ENCODE results near the gene RCCD1. TPM values are rescaled to one million over a fixed set of nuclear protein-coding genes. Genes with fewer than 3 reads are reported as not detected.

RCCD1 gene
- total and polyA plus RNA-seq, 2 of the 8 experiments (the other 6 are each of a cell fraction or from before 2014, with no cell fraction given): 9.9 to 18.8 TPM

GRCh38 chr15:90968434-90968833 lies 13.8 kb downstream of the RCCD1 start:
- DNase-seq (ENCODE audit: low read depth in 1 of 2, low spot score in 2 of 2): no peak
- H2BK5ac ChIP-seq (ENCODE audit: low read depth, low read length): no peak overlapping the region
- H3K4me2 ChIP-seq (ENCODE audit: insufficient read depth in 1 of 2, low read depth in 2 of 2, low read length in 2 of 2): no peak overlapping the region
- no peak overlapping the region for H2AFZ ChIP-seq (ENCODE audit: low read length)
- no peaks in the 10 kb centered on the region for H3K27me3 ChIP-seq (replicated peaks in 1 of 4; ENCODE audit: control insufficient read depth in 3 of 4, extremely low read depth in 1 of 4, insufficient read depth in 3 of 4, low read length in 3 of 4)
- H4K91ac ChIP-seq (replicated peaks; ENCODE audit: insufficient read length, low read length): no peak overlapping the region
- no peak overlapping the region for H3K27ac ChIP-seq (ENCODE audit: low read depth, low read length)
- H3K23ac ChIP-seq (ENCODE audit: insufficient read length): no peak overlapping the region
- H3K18ac ChIP-seq (ENCODE audit: extremely low read depth, low read length): no peak overlapping the region
- no peak overlapping the region for H3K56ac ChIP-seq (replicated peaks; ENCODE audit: insufficient read length, low read depth, low read length)
- no peak overlapping the region for H3K4ac ChIP-seq (replicated peaks; ENCODE audit: insufficient read length, low read depth, low read length)
- H2AK5ac ChIP-seq (ENCODE audit: low read depth, low read length): no peak overlapping the region
- CTCF ChIA-PET (ENCODE audit: partially characterized antibody): interaction anchor here (1.5 to 3.3 kb wide), 3 partner anchors 11 to 304 kb away, joined by 4 to 17 read pairs (median 4); no protein-coding TSS in a partner anchor
- H3K79me2 ChIP-seq (ENCODE audit: control insufficient read depth in 1 of 2, insufficient read depth in 2 of 2, low read length in 2 of 2): peaks cover 0 to under 1% of the 10 kb centered on the region in 2 experiments; a peak in 1 of 4 replicates
- H3K23me2 ChIP-seq (ENCODE audit: low read depth, low read length): no peaks in the 10 kb centered on the region
- peaks cover 34 to 81% (median 64%) of the 10 kb centered on the region in 4 experiments for H3K36me3 ChIP-seq (ENCODE audit: control insufficient read depth in 2 of 4, insufficient read depth in 4 of 4, low read length in 3 of 4)
- POLR2A ChIA-PET (ENCODE audit: partially characterized antibody): interaction anchor here (0.9 to 1.3 kb wide), 6 partner anchors 9 to 76 kb away, joined by 3 to 10 read pairs (median 3); no protein-coding TSS in a partner anchor
- H2BK12ac ChIP-seq (ENCODE audit: low read depth, low read length): no peak overlapping the region
- no peak overlapping the region for H4K8ac ChIP-seq (ENCODE audit: extremely low read depth, insufficient read depth, low read length)
- H4K5ac ChIP-seq (ENCODE audit: insufficient read length, low read depth, low read length): no peak overlapping the region
- no peak overlapping the region for H3K14ac ChIP-seq (ENCODE audit: insufficient read length)
- no peaks in the 10 kb centered on the region for H3K79me1 ChIP-seq (ENCODE audit: low read depth, low read length)
- no peaks in the 10 kb centered on the region for H3K9me3 ChIP-seq (ENCODE audit: insufficient read depth in 2 of 2, low read depth in 1 of 2, low read length in 1 of 2)
- H3K9ac ChIP-seq (replicated peaks in 1 of 4; ENCODE audit: extremely low read depth in 1 of 4, low read depth in 3 of 4, low read length in 3 of 4): no peak overlapping the region
- no peak overlapping the region for H2BK20ac ChIP-seq (ENCODE audit: low read length)
- H4K20me1 ChIP-seq (replicated peaks in 1 of 2; ENCODE audit: control insufficient read depth in 1 of 2, insufficient read depth in 2 of 2, low read length in 2 of 2): peaks cover 4 to 8% of the 10 kb centered on the region in 2 experiments
- no peak overlapping the region for H2BK120ac ChIP-seq (replicated peaks; ENCODE audit: low read depth, low read length)
- no peak for FAIRE-seq
- no peak overlapping the region for H2BK15ac ChIP-seq (ENCODE audit: low read length)
- H3K4me1 ChIP-seq (replicated peaks in 1 of 4; ENCODE audit: control insufficient read depth in 3 of 4, insufficient read depth in 4 of 4, low read length in 3 of 4): no peaks in the 10 kb centered on the region
- 95% methylated on average over 1 of the region's 1 CpG; no CpG with 5 or more reads in 1 of the 2 experiments for WGBS, 2 experiments (ENCODE audit: extremely low coverage in 1 of 2, insufficient coverage in 1 of 2, insufficient read length in 1 of 2, insufficient replicate concordance in 2 of 2, low coverage in 1 of 2, low lambda C conversion rate in 2 of 2, missing lambda C conversion rate in 1 of 2)
- no peak overlapping the region for H3K4me3 ChIP-seq (ENCODE audit: extremely low read depth in 1 of 4, insufficient read depth in 2 of 4, low read depth in 3 of 4, low read length in 4 of 4)
- no peak for TF ChIP-seq POU5F1 (IDR thresholded peaks at IDR 0.05; ENCODE audit: low read depth, low read length)
- TF ChIP-seq EP300 (IDR thresholded peaks at IDR 0.05; ENCODE audit: borderline replicate concordance in 1 of 2, low read depth in 2 of 2, low read length in 2 of 2): no peak
- TF ChIP-seq TEAD4 (IDR thresholded peaks at IDR 0.05; ENCODE audit: low read depth, low read length): no peak
- TF ChIP-seq RFX5 (IDR thresholded peaks at IDR 0.05; ENCODE audit: borderline replicate concordance, low read depth, low read length): no peak
- TF ChIP-seq, protein P1, sequence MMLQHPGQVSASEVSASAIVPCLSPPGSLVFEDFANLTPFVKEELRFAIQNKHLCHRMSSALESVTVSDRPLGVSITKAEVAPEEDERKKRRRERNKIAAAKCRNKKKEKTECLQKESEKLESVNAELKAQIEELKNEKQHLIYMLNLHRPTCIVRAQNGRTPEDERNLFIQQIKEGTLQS (IDR thresholded peaks at IDR 0.05; ENCODE audit: insufficient read depth, low read depth, low read length): no peak
- no peak for TF ChIP-seq SP2 (IDR thresholded peaks at IDR 0.05; ENCODE audit: low read length)
- TF ChIP-seq CEBPB (IDR thresholded peaks at IDR 0.05; ENCODE audit: low read depth, low read length): no peak
- TF ChIP-seq ASH2L (IDR thresholded peaks at IDR 0.05; ENCODE audit: low read length): no peak
- TF ChIP-seq TCF12 (IDR thresholded peaks at IDR 0.05; ENCODE audit: low read depth, low read length): no peak
- TF ChIP-seq SRF (IDR thresholded peaks at IDR 0.05; ENCODE audit: low read depth, low read length): no peak
- no peak for TF ChIP-seq BCL11A (IDR thresholded peaks at IDR 0.05; ENCODE audit: low read depth in 2 of 2, low read length in 2 of 2)
- no peak for TF ChIP-seq KDM4A (IDR thresholded peaks at IDR 0.05; ENCODE audit: low read depth, low read length, severe bottlenecking)
- TF ChIP-seq E2F6 (IDR thresholded peaks at IDR 0.05): no peak
- no peak for TF ChIP-seq HDAC6 (IDR thresholded peaks at IDR 0.05; ENCODE audit: low read depth, low read length)

Data from H1 (cell line).